NCI-H1930 (cell line): ENCODE data around the gene KLK11.
"Not testable (repeated sequence)": the region's sequence is repeated elsewhere in the genome, so short reads cannot be mapped to it uniquely, and the experiment has no call there.

Experiments
- DNase-seq, 2 experiments: peaks; one replicate each; lab custom pipeline; 2025; lab: John Stamatoyannopoulos, UW

Gene KLK11

GRCh38 chr19:51003316-51003715 lies 23.1 kb downstream of the KLK11 start:
- DNase-seq: no peak

GRCh38 chr19:51002542-51003311 lies 23.7 kb downstream of the KLK11 start:
- DNase-seq: peak; percentile 69 to 78

- no peak for DNase-seq
Measured at GRCh38 chr19:51002089-51002532, 24.3 kb downstream of the KLK11 start.

- DNase-seq: no peak
Measured at GRCh38 chr19:51001515-51001914, 24.9 kb downstream of the KLK11 start, which contains the start of gene KLK8. Gene KLK8, minus strand, starts transcription at chr19:51001604. Its CDS starts 437 bp downstream, at chr19:51001167.

GRCh38 chr19:51000981-51001380 lies 25.4 kb downstream of the KLK11 start:
- no peak for DNase-seq

GRCh38 chr19:51000426-51000825 lies 26.0 kb downstream of the KLK11 start:
- DNase-seq: no peak

GRCh38 chr19:50998686-50999085 lies 27.7 kb downstream of the KLK11 start:
- no peak for DNase-seq

GRCh38 chr19:50998061-50998460 lies 28.4 kb downstream of the KLK11 start:
- DNase-seq: no peak

- DNase-seq: peak in 1 of 2 experiments; percentile 55
Measured at GRCh38 chr19:50994129-50994528, 32.3 kb downstream of the KLK11 start.

GRCh38 chr19:50992666-50993035 lies 33.8 kb downstream of the KLK11 start:
- no peak for DNase-seq

GRCh38 chr19:50984416-50984815 lies 42.0 kb downstream of the KLK11 start:
- DNase-seq: not testable (repeated sequence)

GRCh38 chr19:50983625-50984292 lies 42.7 kb downstream of the KLK11 start, which contains the start of gene KLK7:
Gene KLK7, minus strand, starts transcription at chr19:50983917. Its CDS starts 1,518 bp downstream, at chr19:50982399.
- DNase-seq: no peak

GRCh38 chr19:50982186-50982585 lies 44.2 kb downstream of the KLK11 start:
- DNase-seq: no peak

GRCh38 chr19:50981587-50982146 lies 44.7 kb downstream of the KLK11 start:
- DNase-seq: no peak

GRCh38 chr19:50980208-50980607 lies 46.2 kb downstream of the KLK11 start:
- peak in 1 of 2 experiments; percentile 25 for DNase-seq

- DNase-seq: no peak
Measured at GRCh38 chr19:50979758-50980157, 46.7 kb downstream of the KLK11 start.

- no peak for DNase-seq
Measured at GRCh38 chr19:50978772-50979390, 47.5 kb downstream of the KLK11 start.

GRCh38 chr19:50977626-50978025 lies 48.8 kb downstream of the KLK11 start:
- DNase-seq: no peak

GRCh38 chr19:50975766-50976165 lies 50.6 kb downstream of the KLK11 start:
- DNase-seq: no peak

- DNase-seq: no peak
Measured at GRCh38 chr19:50974702-50975556, 51.5 kb downstream of the KLK11 start.

GRCh38 chr19:50972795-50973376 lies 53.5 kb downstream of the KLK11 start:
- DNase-seq: no peak
